Brain microvascular endothelial cell (primary cell): ENCODE results near the gene ARHGAP15.

Experiments
- DNase-seq: peaks from one replicate; pipeline ENCODE4 v3.0.0-alpha.2; 2020
- H3K27ac ChIP-seq: fragments of 250-450 bp; sonication (Bioruptor Pico); 2 replicates; pipeline ENCODE4 v1.5.1; 2020; ENCODE audit warnings: mild to moderate bottlenecking, moderate library complexity
- H3K27me3 ChIP-seq: fragments of 250-450 bp; sonication (Bioruptor Pico); replicated peaks from 2 replicates; pipeline ENCODE4 v1.5.1; 2020; ENCODE audit warnings: mild to moderate bottlenecking
- H3K36me3 ChIP-seq: fragments of 250-450 bp; sonication (Bioruptor Pico); replicated peaks from 2 replicates; pipeline ENCODE4 v1.5.1; 2020; ENCODE audit warnings: mild to moderate bottlenecking
- H3K4me3 ChIP-seq: 2 replicates; pipeline ENCODE4 v1.5.1; 2011; ENCODE audit warnings: low read depth, mild to moderate bottlenecking, control low read depth, low read length, moderate library complexity
- in situ Hi-C: cut with HindIII; loops from 2 replicates; pipeline ENCODE4 v1.10.0; 2017; ENCODE audit warnings: low sequenced_read_pairs, low pct_ligation_motif_present
- TF ChIP-seq, protein P1 (sequence below): IDR thresholded peaks from 2 replicates; pipeline ENCODE4 v1.5.1; 2011; ENCODE audit warnings: low read depth, mild to moderate bottlenecking, moderate library complexity, low read length, control low read depth, inconsistent platforms; ENCODE audit errors: missing control alignments

The ARHGAP15 gene

DNA sequence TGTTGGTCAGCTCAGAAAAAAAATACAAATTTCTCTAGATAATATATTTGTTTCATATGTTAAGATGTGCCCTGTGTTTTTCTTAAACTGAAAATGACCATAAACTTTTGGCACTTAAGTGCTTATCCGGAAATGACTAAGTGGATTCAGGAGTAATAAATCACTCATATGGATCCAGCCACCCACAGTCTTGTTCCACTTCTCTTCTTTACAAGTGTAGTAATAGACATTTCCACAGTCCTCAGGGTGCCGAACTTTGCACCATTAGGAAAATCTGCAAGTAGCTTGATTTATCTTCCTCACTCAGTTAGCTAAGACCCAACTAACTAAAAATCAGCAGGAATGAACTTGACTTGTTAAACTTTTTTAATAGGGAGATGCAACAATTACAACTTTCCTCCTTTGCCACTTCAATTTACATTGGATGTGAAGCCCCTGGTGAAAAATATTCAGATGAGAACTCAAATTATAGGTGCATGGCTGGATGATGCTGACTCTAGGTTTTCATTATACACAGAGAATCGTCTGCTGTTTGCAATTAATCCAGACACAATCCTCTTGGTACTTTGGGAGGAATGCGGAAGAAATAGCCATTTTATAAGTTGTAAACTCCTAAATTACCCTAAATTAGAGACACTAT, 322.5 kb downstream of the ARHGAP15 start:
- in situ Hi-C loops = no loop called here
- TF ChIP-seq, protein P1, sequence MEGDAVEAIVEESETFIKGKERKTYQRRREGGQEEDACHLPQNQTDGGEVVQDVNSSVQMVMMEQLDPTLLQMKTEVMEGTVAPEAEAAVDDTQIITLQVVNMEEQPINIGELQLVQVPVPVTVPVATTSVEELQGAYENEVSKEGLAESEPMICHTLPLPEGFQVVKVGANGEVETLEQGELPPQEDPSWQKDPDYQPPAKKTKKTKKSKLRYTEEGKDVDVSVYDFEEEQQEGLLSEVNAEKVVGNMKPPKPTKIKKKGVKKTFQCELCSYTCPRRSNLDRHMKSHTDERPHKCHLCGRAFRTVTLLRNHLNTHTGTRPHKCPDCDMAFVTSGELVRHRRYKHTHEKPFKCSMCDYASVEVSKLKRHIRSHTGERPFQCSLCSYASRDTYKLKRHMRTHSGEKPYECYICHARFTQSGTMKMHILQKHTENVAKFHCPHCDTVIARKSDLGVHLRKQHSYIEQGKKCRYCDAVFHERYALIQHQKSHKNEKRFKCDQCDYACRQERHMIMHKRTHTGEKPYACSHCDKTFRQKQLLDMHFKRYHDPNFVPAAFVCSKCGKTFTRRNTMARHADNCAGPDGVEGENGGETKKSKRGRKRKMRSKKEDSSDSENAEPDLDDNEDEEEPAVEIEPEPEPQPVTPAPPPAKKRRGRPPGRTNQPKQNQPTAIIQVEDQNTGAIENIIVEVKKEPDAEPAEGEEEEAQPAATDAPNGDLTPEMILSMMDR = no peak
- Histone ChIP-seq H3K27me3 (no peaks in the 10 kb centered on the region), H3K27ac (no peak overlapping the region), H3K4me3 (no peak overlapping the region), H3K36me3 (no peaks in the 10 kb centered on the region)
- no peak for DNase-seq

DNA sequence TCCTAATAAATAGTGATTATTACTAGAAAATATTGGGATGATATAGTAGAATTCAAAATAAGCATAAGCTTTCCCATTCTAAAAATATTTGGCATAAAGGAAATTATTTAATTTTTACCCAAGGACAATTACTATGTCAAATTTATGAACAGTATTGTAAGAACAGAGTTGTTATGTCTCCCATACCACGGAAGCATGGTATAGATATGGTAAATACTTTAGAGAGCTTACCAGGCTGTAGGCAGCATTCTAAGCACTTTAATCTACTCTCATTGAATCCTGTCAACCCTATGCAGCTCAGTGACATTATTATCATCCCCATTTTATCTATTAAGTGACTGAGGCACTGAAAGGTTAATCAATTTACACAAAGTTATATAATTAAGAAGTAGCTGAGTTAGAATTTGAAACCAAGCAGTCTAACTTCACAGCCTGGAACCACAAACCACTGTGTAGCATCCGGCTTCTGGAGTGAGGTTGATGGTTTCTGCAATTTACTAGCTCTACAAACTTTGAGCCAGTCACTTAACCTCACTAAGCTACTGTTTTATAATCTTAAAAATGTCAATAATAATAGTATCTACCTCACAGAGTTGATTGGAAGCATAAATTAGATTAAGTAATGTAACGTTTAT, 323.7 kb downstream of the ARHGAP15 start:
- no peak for DNase-seq
- Histone ChIP-seq H3K4me3 (no peak overlapping the region), H3K27me3 (no peaks in the 10 kb centered on the region), H3K27ac (no peak overlapping the region), H3K36me3 (no peaks in the 10 kb centered on the region)
- TF ChIP-seq, protein P1 = no peak
- in situ Hi-C loops = no loop called here

DNA sequence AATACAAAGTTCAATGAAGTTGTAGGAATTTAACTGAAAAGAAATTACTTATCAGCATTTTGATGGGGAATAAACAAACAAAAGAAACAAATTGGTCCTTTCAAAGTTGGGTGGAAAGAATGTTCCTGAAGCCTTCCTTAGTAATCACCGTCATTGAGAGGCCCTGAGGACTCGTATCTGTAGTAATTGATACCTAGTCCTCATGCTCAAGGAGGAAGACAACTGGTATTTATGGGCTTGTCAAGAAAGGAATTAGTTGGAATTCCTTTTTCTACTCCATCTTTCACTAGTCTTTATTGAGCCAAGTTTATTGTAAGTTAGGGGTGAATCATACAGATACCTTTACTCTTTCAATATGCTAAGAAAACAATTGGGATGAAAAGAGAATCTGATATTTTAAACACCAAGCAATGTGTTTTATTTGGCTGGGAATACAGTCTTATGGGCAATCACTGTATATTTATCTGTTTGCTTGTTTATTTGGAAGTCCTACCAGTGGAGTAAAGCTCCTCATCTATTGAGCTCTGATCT, 324.8 kb downstream of the ARHGAP15 start:
- DNase-seq = no peak
- TF ChIP-seq, protein P1 = no peak
- Histone ChIP-seq H3K27ac (no peak overlapping the region), H3K27me3 (no peaks in the 10 kb centered on the region), H3K4me3 (no peak overlapping the region), H3K36me3 (no peaks in the 10 kb centered on the region)
- in situ Hi-C loops = no loop called here

DNA sequence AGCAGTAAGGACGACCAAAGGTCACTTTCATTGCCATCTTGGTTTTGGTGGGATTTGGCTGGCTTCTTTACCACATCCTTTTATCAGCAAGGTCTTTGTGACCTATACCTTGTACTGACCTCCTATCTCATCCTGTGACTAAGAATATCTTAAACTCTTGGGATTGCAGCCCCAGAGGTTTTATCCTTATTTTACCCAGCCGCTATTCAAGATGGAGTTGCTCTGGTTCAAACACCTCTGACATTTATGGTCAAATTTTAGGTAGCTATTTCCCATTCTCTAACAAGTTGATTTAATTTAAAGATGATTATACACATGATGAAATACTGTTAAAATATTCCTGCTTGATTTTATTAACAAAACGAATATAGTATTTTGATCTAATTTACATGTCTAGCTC, 326.1 kb downstream of the ARHGAP15 start:
- H3K27ac ChIP-seq = no peak overlapping the region
- no peak for DNase-seq
- in situ Hi-C loops = no loop called here
- TF ChIP-seq, protein P1 = no peak
- no peak overlapping the region for H3K4me3 ChIP-seq
- no peaks in the 10 kb centered on the region for H3K27me3 ChIP-seq
- H3K36me3 ChIP-seq = no peaks in the 10 kb centered on the region

DNA sequence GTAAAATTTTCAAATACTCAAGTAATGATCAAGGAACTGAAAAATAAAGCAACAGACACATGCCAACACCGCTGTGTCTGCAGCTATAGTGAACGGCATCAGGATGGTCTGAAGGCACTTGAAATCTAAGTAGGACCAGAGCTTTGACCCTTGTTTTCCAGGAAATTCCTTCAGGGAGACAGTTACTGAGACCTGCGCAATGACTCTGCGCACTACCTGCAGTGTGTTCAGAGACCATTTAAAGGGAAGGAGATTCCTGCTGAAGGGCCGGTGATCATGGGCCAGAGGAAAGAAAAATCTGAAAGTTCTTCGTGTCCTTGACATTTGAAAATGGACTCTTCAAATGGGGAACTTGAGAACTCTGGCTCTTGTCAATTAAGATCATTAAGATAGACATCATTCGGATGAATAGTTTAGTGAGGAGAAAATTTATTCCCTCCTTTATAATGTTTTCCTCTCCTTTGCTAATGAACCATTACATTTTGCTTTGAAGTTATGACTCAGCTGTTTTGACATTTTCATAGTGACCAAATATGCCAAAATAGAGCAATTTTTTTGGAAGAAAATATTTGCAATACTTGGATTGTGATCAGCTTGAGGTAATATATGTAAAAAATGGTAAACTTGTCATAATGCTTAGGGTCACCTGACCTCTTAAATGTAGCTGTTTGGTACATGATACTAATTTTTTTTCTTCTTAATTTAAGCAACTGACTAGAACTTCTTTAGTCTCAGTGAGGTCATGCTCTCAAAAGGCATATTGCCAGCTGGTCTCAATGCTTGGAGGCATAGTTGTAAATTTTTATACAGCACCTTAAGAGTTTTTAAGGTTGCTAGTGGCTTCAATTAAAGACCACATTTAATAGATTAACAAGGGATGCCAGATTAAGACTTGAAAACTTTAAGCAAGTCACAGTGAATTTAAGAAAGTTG, 329.3 kb downstream of the ARHGAP15 start:
- DNase-seq = no peak
- TF ChIP-seq, protein P1 = no peak
- Histone ChIP-seq H3K27ac (no peak overlapping the region), H3K36me3 (no peaks in the 10 kb centered on the region), H3K4me3 (no peak overlapping the region), H3K27me3 (no peaks in the 10 kb centered on the region)
- in situ Hi-C loops = no loop called here
